Tongue (tissue), 2 donors: ENCODE results near the gene SLC25A20. TPM values are rescaled to one million over a fixed set of nuclear protein-coding genes. Genes with fewer than 3 reads are reported as not detected.
A peak's percentile ranks its signal among the peaks of the same experiment; 100 is the strongest.

Experiments used
- DNase-seq: peaks from one replicate; pipeline ENCODE4 v3.0.0-alpha.2; 2015
- total RNA-seq: library from RNA; depleted of rRNA; stranded (reverse); fragments of >200 nt; gene quantifications from one replicate; pipeline ENCODE4 v1.2.3, GENCODE V29; 2014

The SLC25A20 gene
- total RNA-seq, 1 donor from 2014 or later, result 21.7 TPM

DNA sequence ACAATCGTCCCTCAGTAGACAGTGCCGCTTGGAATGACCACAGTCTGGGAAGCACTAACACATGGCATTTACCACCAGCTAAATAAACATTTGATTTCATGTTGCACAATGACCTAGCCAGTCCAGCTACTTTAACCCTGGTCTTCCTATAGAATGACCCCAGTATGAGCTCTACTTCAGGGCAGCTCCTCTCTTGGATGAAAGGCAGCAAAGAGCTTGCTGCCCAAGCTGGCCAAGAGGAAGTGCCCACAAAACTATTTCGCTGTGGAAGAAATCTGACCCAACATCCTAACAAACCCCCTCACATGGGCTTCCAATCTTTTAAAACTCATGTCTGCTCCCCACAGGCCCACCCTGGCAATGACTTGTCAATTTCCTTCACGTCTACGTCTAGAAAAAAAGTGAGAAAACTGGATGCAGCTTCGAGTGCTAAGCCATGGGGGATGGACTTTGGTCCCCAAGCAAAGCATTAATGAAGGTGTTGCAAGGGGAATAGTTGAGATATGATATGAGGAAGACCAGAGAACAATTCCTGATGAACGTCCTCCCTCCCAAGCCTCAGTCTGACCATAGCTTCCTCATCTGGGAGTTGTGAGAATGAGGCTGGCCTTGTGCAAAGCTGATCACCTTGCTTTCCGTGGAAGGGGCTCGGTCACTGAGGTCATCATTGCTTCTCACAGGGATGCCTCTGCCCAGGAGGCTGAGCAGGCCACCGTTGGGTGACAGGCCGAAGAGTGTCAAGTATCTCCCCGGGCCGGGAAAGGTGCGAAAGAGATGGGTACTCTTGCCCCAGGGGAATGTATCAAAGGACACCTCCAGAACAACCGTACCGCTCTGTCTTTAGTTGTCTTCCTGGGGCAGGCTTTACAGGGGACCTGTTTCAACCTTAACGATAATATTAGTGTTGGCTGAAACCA is 964 bp downstream of the SLC25A20 start:
- peak; percentile 1 for DNase-seq

DNA sequence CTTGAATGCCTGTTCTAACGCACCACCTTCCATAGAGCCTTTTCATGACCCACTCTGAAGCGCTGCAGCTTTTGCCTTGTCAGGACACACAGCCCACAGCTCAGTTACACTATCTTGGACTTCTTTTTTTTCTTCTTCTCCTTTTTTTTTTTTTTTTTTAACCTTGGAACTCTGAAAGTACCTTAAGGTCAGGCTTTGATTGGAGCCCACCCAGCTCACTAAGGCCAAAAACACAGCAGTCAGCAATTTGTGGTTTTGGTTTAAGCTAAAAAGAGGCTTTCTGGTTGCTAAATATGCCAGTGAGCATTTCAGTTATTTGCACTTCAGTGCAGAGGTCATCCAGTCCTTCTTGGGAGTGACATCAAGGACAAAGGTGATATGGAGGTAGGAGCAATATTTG is 1.7 kb downstream of the SLC25A20 start:
- DNase-seq, result peak; percentile 2

DNA sequence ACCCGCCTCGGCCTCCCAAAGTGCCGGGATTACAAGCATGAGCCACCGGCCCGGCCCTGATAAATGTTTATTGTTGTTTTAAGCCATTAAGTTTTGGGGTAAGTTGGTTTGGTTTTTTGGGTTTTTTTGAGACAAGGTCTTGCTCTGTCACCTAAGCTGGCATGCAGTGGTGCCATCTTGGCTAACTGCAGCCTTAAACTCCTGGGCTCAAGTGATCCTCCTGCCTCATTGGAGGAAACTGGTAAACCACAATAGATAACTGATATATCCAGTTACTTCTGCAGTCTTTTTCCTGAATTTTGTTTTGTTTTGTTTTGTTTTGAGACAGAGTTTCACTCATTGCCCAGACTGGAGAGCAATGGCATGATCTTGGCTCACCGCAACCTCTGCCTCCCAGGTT is 4.2 kb downstream of the SLC25A20 start:
- DNase-seq, result no peak

DNA sequence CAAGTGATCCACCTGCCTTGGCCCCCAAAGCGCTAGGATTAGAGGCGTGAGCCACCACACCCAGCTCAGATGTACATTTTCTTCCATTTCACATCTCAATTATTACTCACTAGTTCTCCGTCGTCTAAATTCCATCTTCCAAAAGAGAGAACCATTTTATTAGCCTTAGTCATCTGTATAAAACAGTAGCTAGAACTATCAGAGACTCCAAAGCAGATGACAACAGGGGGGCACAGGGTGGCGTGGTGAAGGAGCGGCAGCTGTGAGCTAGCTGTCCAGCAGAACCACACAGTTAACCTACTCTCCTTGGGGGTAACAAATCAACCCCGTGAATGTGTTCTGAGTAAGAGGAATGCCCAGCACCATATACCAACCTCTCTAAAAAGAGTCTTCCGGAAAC is 7.1 kb downstream of the SLC25A20 start:
- DNase-seq, result no peak

DNA sequence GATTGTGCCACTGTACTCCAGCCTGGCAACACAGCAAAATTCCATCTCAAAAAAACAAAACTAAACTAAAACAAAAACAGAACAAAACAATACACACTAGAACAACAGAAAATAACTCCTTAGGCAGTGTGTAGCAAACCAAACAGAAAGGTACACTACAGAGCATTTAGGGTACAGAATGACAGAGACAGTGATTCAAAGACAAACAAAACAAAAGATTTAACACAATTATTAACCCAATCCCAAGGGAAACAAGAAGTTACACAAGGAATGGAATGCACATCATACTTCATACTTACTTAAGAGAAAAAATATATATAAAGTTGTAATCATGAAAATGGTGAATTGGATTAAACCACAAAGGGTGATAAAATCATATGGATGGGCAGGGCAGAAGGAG is 12.9 kb downstream of the SLC25A20 start:
- no peak for DNase-seq

DNA sequence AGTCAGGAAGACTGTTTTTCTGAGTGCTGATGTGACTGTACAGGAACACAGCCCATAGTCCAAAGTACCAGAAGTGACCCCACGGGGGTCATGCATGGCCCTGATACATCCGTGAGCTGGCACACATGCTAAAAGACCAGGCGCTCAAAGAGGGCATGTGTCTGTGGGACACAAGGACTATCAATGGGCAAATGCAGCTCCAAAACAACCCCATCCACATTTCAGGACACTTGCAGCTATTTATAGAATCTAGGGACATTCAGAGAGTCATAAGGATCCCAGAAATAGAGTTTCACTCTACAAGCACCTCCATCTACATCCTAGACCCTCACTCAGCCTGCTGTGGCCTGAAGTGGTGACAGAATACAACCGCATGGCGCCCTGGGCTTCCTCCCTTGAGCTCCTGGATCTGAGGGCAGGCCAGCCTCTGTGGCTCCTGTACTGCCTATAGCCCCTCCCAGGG is 17.0 kb downstream of the SLC25A20 start:
- DNase-seq, result peak; percentile 1

DNA sequence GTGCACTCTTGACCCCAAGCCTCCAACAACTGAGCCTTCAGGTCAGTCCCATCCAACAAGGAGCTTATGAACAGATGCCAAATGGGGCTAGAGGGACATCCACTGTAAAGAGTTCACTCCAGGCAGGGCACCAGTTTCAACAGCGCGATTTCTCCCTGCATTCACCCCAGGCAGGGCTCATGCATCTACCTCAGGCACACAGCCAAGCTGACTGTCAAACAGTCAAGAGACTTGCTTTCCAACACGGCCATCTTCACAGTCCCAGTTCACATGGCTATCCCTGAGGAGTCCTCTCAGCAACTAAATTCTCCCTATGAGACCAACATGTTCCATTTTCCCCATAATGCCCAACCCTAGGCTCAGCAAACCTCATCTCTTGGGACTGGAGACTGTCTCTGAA is 17.7 kb downstream of the SLC25A20 start:
- no peak for DNase-seq

DNA sequence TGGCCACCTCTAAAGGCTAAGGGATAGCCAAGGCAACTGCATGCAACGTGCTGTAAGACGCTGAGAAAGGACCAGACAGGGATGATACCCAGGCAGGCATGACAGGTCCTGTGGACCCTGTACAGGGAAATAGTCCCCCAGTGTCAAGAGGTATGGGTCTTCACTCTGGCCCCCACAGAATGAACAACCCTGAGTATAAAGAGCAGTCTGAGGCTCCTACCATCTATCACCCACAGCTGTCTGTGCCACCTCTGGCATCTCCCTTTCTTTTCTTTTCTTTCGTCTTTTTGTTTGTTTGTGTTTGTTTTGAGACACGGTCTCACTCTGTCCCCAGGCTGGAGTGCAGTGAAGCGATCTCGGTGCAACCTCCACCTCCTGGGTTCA is 18.7 kb downstream of the SLC25A20 start:
- DNase-seq, result no peak

DNA sequence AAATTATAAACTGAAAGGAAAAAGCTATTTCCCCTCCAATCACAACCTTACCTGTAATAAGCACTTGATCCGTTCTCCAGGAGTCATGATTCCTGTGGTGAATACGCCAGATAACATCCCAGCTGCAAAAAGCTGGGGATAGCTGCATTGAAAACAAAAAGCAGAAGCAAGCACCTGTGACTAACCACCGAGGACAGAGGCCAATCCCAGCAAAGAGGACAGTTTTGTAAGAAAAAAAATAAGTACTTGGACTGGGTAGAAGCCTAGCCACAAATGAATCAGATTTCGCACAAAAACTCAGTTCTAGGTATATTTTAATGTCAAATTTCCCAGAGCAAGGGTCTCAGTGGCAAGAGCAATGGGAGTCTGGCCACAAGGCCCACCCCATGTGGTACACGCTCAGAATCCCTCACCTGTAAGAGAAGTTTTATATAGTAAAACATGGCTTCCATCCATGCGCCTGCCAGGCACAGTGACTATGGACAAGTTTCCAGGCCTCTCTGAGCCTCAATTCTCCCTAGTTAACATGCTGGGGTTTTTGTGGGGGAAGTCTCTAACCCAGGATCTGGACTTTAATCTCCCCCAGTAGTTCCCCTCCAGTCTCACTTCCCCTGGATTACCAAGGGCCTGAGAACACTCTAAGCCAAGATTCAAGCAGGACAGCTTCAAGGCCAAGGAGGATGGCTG is 19.2 kb downstream of the SLC25A20 start:
- DNase-seq, result no peak

DNA sequence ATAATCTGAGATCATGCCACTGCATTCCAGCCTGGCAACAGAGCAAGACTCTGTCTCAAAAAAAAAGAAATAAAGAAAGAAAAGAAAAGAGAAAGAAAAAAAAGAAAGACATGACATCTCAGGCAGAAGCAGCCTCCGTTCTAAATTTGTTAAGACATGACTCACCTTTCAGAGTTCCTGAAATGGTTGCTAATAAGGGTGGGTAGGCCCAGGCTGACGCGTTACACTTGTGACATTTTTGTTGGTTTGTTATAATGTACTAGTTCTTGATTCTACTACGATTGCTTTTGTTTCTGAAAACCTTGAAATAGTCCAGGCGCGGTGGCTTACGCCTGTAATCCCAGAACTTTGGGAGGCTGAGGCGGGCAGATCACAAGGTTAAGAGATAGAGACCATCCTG is 21.0 kb downstream of the SLC25A20 start:
- no peak for DNase-seq

DNA sequence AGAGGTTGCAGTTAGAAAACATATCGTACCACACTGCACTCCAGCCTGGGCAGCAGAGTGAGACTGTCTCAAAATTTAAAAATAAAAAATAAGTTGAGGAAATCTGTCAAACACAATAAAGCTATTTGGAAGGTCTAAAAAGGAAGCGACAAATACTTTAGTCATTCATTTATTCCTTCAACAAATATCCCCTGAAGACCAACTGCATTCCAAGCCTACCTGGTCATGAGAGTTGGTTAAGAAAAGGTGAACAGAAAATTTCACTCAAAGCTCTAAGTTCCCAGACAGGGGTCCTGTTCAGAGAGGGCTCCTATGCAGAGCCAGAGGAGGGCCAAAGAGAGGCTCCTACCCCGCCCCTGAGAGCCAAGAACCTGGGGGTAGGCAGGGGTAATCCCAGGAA is 35.6 kb downstream of the SLC25A20 start:
- DNase-seq, result no peak

DNA sequence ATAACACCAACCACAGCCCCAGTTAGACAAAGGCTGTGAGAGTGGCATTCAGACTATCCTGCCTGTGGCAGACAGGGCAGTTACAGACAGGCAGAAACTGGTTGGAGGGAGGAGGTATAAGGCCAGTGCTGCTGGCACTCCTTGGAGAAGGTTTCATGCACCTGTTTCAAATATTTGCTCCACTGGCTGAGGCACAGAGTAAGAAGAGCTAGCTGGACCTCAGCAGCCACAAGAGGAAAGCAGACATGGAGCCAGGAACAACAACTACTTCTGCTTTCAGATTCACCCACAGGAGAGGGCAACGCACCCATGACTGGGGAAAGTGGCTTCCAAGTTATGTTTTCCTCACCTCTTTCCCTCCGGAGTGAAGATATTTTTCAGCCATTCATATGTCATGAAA is 39.5 kb downstream of the SLC25A20 start:
- DNase-seq, result peak; percentile 12

DNA sequence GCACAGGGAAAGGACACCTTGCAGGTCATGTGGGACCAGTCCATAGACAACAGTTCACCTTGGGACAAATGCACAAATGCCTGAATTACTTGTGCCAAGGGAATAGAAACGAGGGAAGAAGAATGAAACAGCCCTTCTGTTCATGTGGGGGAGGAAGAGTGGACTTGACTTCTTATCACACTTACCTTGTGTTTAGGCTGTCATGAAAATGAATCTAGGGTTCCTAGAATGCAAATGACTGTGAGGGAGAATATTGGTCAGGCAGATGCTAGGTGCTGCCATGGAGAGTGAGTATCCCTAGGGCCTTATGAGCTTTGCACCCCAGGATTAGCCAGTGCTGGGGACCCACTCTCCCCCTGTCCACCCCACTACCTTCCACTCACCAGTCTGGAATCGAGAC is 40.0 kb downstream of the SLC25A20 start:
- no peak for DNase-seq

DNA sequence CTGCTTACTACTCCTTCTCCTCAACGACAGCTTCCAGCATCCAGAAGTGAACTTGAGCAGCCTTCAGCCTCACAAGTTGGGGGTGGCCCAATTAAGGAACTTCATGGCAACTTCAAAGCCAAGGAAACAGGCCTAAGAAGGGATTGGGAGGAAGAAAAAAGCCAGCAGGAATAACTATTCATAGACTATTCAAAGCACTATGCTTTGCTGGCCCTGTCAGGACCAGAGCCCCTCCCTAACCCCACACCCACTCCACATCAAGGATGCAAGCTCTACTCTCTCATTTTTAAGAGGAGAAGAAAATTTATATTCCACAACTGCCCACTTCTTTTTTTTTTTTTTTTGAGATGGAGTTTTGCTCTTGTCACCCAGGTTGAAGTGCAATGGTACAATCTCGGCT is 41.0 kb downstream of the SLC25A20 start:
- no peak for DNase-seq

DNA sequence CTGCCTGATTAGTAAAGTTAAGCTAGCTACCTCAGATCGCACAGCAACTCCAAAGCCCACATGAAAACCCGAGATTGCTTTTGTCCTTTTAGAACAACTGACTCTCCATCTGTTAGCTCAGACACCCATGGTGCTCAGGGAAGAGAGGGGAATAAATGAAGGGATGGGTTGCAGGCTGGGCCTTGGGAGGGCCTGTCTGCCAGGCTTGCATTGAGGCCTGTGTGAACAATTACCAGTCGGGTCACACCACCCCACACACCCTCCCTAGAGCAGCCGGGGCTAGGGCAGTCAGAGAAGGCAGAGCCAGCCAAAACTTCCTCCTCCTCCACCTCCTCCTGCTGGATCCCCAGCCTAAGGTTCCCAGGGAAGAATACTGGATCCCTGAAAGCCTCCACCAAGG is 42.2 kb downstream of the SLC25A20 start:
- DNase-seq, result no peak

DNA sequence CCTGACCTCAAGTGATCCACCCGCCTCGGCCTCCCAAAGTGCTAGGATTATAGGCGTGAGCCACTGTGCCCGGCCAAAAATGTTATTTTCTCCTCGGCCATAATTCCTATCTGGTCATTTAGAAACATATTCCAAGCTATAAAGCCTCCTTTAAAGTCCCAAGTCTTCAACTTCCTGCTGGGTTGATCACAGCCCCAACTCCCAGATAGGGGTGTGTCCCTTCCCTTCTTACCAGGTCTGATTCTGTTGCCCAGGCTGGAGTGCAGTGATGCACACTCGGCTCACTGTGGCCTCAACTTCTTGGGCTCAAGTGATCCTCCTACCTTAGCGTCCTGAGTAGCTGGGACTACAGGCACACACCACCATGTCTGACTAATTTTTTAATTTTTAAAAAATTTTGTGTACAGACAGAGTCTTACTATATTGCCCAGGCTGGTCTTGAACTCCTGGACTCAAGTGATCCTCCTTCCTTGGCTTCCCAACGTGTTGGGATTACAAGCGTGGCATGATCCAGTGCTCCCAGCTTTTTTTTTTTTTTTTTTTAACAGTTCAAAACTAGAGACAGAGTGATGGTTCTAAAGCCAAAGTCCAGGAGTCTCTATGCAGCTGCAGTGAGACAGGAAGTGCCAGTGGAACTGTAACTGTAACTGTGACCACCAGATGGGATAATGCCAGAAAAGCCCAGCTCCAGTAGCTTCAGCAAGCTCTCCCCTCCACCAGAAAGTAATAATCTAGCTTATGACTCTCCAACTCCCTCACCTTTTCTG is 42.8 kb downstream of the SLC25A20 start:
- peak; percentile 41 for DNase-seq

DNA sequence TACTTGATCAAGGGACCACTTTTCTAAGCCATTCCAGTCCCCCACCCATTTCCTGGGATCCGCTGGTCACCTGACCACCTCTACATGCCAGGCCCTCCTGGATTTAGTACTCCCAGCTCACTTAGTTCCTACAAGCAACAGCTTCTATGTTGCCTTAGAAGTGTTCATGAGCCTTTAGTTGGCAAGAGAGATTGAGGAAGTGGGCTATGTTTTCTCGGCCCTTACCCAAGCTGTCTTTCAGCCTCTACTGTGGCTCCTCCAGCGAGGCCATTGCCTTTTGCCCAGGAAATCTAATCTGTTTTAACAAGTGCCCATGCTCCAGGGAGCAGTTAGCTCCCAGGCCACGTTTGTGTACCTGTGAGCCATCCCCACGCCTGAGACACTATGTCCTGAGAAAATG is 46.5 kb downstream of the SLC25A20 start:
- no peak for DNase-seq

DNA sequence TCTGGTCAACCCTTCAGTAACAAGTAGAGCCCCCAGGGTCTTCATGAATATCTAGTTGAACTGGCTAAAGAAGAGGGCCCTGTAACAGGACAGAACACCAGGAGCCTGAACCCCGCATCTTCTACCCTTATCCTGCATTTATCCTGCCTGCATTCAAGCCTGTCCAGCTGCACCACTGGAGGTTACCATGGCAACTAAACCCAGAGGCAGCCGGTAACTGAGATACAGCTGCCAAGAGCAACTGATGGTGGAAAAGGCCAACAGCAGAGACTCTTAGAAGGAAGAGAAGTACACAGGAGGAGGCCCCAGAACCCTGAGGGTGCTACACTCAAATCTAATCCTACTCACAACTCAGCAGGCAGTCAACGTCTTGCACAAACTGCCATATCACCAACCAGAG is 47.3 kb downstream of the SLC25A20 start:
- DNase-seq, result peak; percentile 83

DNA sequence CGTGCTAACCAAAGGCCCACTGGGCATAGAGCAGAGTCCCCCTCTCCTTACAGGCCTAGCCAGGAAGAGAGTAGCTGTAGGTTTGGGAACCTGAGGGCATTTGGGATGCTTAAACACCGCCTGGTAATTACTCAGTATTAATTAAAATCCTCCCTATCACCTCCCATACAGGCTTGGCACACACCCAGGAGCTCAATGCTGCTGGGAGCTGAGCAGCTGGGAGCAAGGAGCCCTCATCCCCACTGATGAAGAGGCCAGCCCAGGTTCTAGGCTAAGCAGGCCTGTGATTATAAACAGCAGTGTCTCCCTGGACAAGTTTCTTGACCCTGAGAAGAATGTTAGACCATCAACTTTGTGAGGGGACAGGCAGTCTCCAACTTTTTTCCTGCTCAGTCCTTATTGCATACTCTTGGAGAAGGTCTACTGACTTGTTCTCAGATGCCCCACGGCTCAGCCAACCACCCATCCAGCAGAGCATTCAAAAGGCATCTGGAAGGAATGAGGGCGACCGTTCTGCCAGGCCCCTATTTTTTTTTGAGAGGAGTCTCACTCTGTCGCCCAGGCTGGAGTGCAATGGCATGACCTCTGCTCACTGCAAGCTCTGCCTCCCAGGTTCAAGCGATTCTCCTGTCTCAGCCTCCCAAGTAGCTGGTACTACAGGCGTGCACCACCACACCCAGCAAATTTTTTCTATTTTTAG is 49.7 kb downstream of the SLC25A20 start:
- DNase-seq, result no peak

DNA sequence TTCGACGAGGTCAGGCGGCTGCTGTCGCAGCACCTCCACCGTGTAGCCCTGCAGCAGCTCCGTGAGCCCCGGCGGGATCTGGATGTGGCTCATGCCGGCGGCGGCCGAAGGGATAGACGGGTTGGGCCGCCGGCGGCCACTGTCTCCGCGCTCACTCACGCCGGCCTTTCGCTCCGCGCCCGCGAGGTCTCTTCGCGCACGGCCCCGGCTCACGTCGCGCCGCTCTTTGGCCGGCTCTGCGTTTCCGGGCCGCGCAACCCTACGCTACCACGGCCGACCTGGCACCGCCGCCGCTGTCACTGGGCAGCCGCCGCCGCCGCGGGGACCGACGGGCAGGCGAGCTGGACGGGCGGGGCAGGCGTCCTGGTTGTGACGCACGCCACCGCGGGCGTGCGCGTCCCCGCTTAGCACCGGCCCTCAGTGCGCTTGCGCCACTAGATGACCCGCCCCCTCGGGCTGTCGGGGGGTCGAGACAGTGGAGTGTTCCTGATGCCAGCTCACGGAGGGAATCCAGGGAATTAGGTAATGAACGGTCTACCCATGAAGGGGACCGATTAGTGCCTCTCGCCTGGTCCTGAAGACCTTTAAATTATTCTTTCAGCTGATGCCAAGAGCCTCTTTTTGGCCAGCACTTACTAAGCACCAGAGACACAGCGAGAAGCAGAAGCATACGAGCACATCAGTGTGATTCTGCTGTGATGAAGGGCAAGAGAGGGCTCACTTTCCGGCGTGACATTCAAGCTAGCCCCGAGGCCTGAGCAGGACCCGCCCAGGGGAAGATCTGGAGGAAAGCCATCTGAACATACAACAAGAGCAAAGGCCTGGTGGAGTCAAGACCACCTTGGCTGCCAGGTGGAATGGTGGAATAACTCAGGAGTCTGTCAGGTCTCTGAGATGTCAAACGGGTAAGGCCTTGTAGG is 50.9 kb downstream of the SLC25A20 start, which contains the start of gene PRKAR2A:
TSS of gene PRKAR2A (minus strand) at position 371 of the 920 bp plus-strand sequence. CDS start at position 93, 278 bp downstream.
- DNase-seq, result peak; percentile 96

DNA sequence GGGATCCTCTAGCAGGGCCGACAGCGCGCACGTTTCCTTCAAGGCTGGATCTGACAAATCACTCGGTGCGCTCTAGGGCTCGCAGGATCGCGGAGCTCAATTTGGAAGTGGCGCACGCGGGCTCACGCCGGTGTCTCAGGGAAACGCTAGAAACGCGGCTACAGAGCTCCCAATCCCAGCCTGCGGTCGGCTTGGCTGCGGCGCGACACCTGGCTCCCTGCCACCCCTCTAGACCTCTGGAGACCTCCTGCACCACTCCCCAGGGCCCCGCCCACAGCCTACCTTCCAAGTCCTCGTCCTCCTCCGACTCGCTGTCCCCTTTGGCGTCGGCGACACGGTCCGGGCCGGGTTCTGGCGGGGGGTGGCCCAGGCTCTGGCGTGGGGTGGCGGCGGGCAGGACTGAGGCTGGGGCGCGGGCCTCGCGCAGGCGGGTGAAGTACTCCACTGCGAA is 51.6 kb downstream of the SLC25A20 start:
- DNase-seq, result peak; percentile 77
